GM21717 (cell line): ENCODE results near the gene C15orf40.
"Not testable (repeated sequence)": the region's sequence is repeated elsewhere in the genome, so short reads cannot be mapped to it uniquely, and the experiment has no call there.

Experiments
- ATAC-seq: cut with Tn5 transposase; IDR thresholded peaks from one replicate; pipeline ENCODE4 v1.9.1; 2021; ENCODE audit warnings: mild to moderate bottlenecking, moderate library complexity; ENCODE audit not compliant: unreplicated experiment

Gene C15orf40

GRCh38 chr15:82952158-82953081 is 59.0 kb downstream of the C15orf40 start, which contains the start of gene HOMER2:
Gene HOMER2, minus strand, starts transcription at chr15:82952720. Its CDS starts 185 bp downstream, at chr15:82952535.
- no peak for ATAC-seq

GRCh38 chr15:82951472-82952157 is 59.8 kb downstream of the C15orf40 start:
- no peak for ATAC-seq

GRCh38 chr15:82950746-82951370 is 60.6 kb downstream of the C15orf40 start:
- ATAC-seq, result peak; percentile 58

- ATAC-seq, result peak; percentile 38
Observed at GRCh38 chr15:82950295-82950694, 61.1 kb downstream of the C15orf40 start.

- ATAC-seq, result no peak
Observed at GRCh38 chr15:82946155-82946701, 65.2 kb downstream of the C15orf40 start.

GRCh38 chr15:82945326-82945725 is 66.1 kb downstream of the C15orf40 start:
- ATAC-seq, result no peak

GRCh38 chr15:82944821-82945220 is 66.6 kb downstream of the C15orf40 start:
- no peak for ATAC-seq

GRCh38 chr15:82944056-82944455 is 67.4 kb downstream of the C15orf40 start:
- ATAC-seq, result no peak

- ATAC-seq, result no peak
Observed at GRCh38 chr15:82943176-82943575, 68.3 kb downstream of the C15orf40 start.

GRCh38 chr15:82942691-82943090 is 68.7 kb downstream of the C15orf40 start:
- no peak for ATAC-seq

GRCh38 chr15:82939678-82940077 is 71.8 kb downstream of the C15orf40 start:
- not testable (repeated sequence) for ATAC-seq
